Progenitor cell of endocrine pancreas (in vitro differentiated cells): ENCODE measurements around the gene LIPK. TPM values are rescaled to one million over a fixed set of nuclear protein-coding genes. Genes with fewer than 3 reads are reported as not detected.
"Not testable (repeated sequence)": the region's sequence is repeated elsewhere in the genome, so short reads cannot be mapped to it uniquely, and the experiment has no call there.

Experiments used
- DNase-seq: peaks from one replicate; pipeline ENCODE4 v3.0.0; 2021; ENCODE audit warnings: low spot score; ENCODE audit not compliant: unreplicated experiment
- H3K27ac Mint-ChIP-seq: 2 replicates; pipeline ENCODE4 v1.8.0; 2021; ENCODE audit warnings: mild to moderate bottlenecking, moderate library complexity, mixed read lengths
- H3K27me3 Mint-ChIP-seq: 2 replicates; pipeline ENCODE4 v1.8.0; 2021; ENCODE audit warnings: mixed read lengths
- H3K36me3 Mint-ChIP-seq: 2 replicates; pipeline ENCODE4 v1.8.0; 2022; ENCODE audit warnings: mixed read lengths; ENCODE audit not compliant: insufficient read depth
- H3K4me1 Mint-ChIP-seq: 2 replicates; pipeline ENCODE4 v1.8.0; 2021; ENCODE audit warnings: low read depth, mixed read lengths
- H3K4me3 Mint-ChIP-seq: 2 replicates; pipeline ENCODE4 v1.8.0; 2021; ENCODE audit warnings: low read depth, mild to moderate bottlenecking, moderate library complexity, mixed read lengths
- H3K9me3 Mint-ChIP-seq: 2 replicates; pipeline ENCODE4 v1.8.0; 2021; ENCODE audit warnings: low read depth, mixed read lengths
- CTCF ChIP-seq: fragments of 200-600 bp; sonication (generic); IDR thresholded peaks from one replicate; pipeline ENCODE4 v1.5.0; 2021; ENCODE audit warnings: antibody characterized with exemption, mild to moderate bottlenecking; ENCODE audit not compliant: unreplicated experiment
- total RNA-seq: library from RNA; stranded (reverse); gene quantifications from 2 replicates; pipeline ENCODE4 v1.2.1, GENCODE V29; 2021

Gene LIPK
- total RNA-seq, 1 donor from 2014 or later, result not detected

DNA sequence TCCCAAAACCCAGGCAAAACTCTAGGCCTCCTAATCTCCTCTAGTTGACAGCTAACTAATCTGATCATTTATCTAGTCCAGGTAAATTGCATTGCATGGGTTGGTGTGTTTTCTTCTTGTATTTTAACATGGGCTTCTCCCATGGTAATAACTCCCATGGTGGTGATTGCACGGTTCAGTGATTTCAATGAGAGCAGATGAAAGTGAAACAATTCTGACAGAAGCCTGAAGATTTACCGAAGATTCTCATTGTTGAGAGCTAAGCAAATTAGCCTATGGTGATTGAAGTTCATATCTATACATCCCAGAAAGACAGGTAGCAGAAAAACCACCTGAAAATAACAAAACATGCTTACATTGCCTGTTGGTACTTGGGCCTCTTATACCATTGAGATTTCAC lies 27.2 kb downstream of the LIPK start:
- Mint-ChIP-seq H3K27ac (no peak overlapping the region), H3K9me3 (no peaks in the 10 kb centered on the region), H3K4me3 (no peak overlapping the region), H3K36me3 (no peaks in the 10 kb centered on the region), H3K4me1 (peaks cover 1% of the 10 kb centered on the region), H3K27me3 (peaks cover 10% of the 10 kb centered on the region)
- DNase-seq, result no peak
- no peak for TF ChIP-seq CTCF

GRCh38 chr10:88735661-88736060 lies 29.6 kb downstream of the LIPK start:
- DNase-seq, result no peak
- H3K27me3 Mint-ChIP-seq, result peaks cover 10% of the 10 kb centered on the region
- H3K9me3 Mint-ChIP-seq, result no peaks in the 10 kb centered on the region
- H3K4me3 Mint-ChIP-seq, result no peak overlapping the region
- peaks cover 1% of the 10 kb centered on the region for H3K4me1 Mint-ChIP-seq
- H3K27ac Mint-ChIP-seq, result no peak overlapping the region
- no peaks in the 10 kb centered on the region for H3K36me3 Mint-ChIP-seq
- no peak for TF ChIP-seq CTCF

DNA sequence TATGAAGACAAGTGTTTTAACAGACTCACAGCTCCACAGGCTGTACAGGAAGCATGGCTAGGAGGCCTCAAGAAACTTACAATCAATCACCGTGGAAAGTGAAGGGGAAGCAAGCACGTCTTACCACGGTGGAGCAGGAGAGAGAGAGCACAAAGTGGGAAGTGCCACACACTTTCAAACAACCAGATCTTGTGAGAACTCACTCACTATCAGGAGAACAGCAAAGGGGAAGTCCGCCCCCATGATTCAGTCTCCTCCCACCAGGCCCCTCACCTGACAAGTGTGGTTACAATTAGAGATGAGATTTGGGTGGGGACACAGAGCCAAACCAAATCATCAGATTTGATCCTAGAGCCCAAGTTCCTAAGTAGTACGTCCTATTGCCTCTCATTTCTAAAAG lies 35.9 kb downstream of the LIPK start:
- H3K36me3 Mint-ChIP-seq, H3K27me3 Mint-ChIP-seq, DNase-seq, H3K4me1 Mint-ChIP-seq, H3K27ac Mint-ChIP-seq, H3K9me3 Mint-ChIP-seq, H3K4me3 Mint-ChIP-seq: not testable (repeated sequence)

DNA sequence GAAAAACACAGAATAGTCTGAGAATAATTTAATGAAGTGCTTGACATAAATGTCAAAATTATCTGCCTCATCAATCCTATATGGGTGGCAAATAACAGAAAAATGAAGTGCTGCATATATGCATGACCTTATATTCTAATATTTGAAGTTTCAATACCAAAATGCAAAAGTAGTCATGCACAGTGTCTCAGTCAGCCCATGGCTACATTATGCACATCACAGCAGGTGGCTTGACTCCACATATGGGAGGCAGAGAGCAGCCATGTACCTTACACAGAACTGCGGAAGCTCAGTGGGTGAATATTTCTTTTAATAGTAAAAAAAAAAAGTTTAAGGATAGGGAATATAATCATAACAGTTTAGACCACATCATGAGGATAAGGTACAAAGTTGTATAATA lies 36.4 kb downstream of the LIPK start:
- Mint-ChIP-seq H3K9me3 (peaks cover 12% of the 10 kb centered on the region), H3K4me1 (no peaks in the 10 kb centered on the region), H3K36me3 (no peaks in the 10 kb centered on the region), H3K27me3 (peaks cover 5% of the 10 kb centered on the region), H3K27ac (no peak overlapping the region), H3K4me3 (no peak overlapping the region)
- DNase-seq, result no peak
- no peak for TF ChIP-seq CTCF

DNA sequence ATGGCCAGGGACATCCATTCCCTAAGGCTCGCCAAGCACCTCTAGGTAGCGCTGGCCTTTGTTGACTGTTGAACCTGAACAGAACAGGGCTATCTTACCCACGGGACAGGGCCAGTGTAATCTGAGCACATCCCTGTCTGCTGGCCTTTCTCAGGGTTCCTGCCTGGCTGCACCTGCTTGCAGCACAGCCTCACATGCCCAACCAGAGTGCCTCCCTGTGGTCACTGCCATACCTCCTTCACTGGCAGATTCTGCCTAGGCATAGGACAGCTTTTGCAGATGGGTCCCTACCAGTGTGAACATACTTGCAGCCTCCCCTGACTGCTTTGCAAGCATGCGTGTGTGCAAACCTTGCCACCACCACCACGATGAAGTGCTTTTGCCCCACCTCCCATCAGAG lies 38.0 kb downstream of the LIPK start:
- TF ChIP-seq CTCF, result no peak
- H3K4me1 Mint-ChIP-seq, result no peaks in the 10 kb centered on the region
- H3K4me3 Mint-ChIP-seq, result no peak overlapping the region
- H3K9me3 Mint-ChIP-seq, result peaks cover 20% of the 10 kb centered on the region
- H3K36me3 Mint-ChIP-seq, result no peaks in the 10 kb centered on the region
- no peak for DNase-seq
- no peaks in the 10 kb centered on the region for H3K27me3 Mint-ChIP-seq
- H3K27ac Mint-ChIP-seq, result no peak overlapping the region

DNA sequence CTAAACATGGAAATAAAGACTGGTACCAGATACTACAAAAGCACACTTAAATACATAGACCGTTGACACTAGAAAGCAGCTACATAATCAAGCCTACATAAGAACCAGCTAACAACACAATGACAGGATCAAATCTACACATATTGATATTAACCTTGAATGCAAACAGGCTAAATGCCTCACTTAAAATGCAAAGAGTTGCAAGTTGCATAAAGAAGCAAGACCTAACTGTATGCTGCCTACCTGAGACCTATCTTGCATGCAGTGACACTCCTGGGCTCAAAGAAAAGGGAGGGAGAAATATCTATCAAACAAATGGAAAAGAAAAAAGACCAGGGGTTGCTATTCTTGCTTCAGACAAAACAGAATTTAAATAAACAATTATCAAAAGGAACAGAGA lies 39.6 kb downstream of the LIPK start:
- TF ChIP-seq CTCF, result no peak
- no peak for DNase-seq
- no peaks in the 10 kb centered on the region for H3K4me1 Mint-ChIP-seq
- H3K27ac Mint-ChIP-seq, result no peak overlapping the region
- peaks cover 25% of the 10 kb centered on the region for H3K9me3 Mint-ChIP-seq
- H3K36me3 Mint-ChIP-seq, result no peaks in the 10 kb centered on the region
- no peak overlapping the region for H3K4me3 Mint-ChIP-seq
- H3K27me3 Mint-ChIP-seq, result no peaks in the 10 kb centered on the region
